ENCODE measurements around the gene LRRC3. TPM values are rescaled to one million over a fixed set of nuclear protein-coding genes. Genes with fewer than 3 reads are reported as not detected.

The LRRC3 gene
- total RNA-seq, 1 donor from 2014 or later = 2.1 TPM

- intact Hi-C loops (cut with micrococcal nuclease) = no loop called here
- no peak for DNase-seq
- ATAC-seq = no peak
Observed at GRCh38 chr21:44436111-44436611, 19.1 kb upstream of the LRRC3 start.

GRCh38 chr21:44436958-44437357 is 18.4 kb upstream of the LRRC3 start:
- DNase-seq (no peak), ATAC-seq (no peak)
- intact Hi-C loops (cut with micrococcal nuclease) = no loop called here

- no peak for ATAC-seq
- intact Hi-C loops (cut with micrococcal nuclease) = no loop called here
- DNase-seq = no peak
Observed at GRCh38 chr21:44437371-44437695, 18.0 kb upstream of the LRRC3 start.

GRCh38 chr21:44437696-44438431 is 17.4 kb upstream of the LRRC3 start:
- intact Hi-C loops (cut with micrococcal nuclease) = no loop called here
- DNase-seq (peak; percentile 15), ATAC-seq (peak; percentile 14)

- ATAC-seq (peak; percentile 95), DNase-seq (peak; percentile 89)
- intact Hi-C loops (cut with micrococcal nuclease) = no loop called here
Observed at GRCh38 chr21:44438531-44439210, 16.6 kb upstream of the LRRC3 start.

- ATAC-seq (peak; percentile 7), DNase-seq (no peak)
- intact Hi-C loops (cut with micrococcal nuclease) = no loop called here
Observed at GRCh38 chr21:44439211-44439600, 16.1 kb upstream of the LRRC3 start.

GRCh38 chr21:44440241-44441040 is 14.9 kb upstream of the LRRC3 start:
- no peak for ATAC-seq
- DNase-seq = peak; percentile 19
- intact Hi-C loops (cut with micrococcal nuclease) = no loop called here

- intact Hi-C loops (cut with micrococcal nuclease) = no loop called here
- DNase-seq = no peak
Observed at GRCh38 chr21:44441041-44441400, 14.3 kb upstream of the LRRC3 start.

GRCh38 chr21:44441581-44442265 is 13.6 kb upstream of the LRRC3 start:
- intact Hi-C loops (cut with micrococcal nuclease) = no loop called here
- ATAC-seq (no peak), DNase-seq (peak; percentile 20)

More at GRCh38 chr21:44441041-44441400, 14.3 kb upstream of the LRRC3 start:
- ATAC-seq = no peak

- no peak for ATAC-seq
- DNase-seq = peak; percentile 14
- intact Hi-C loops (cut with micrococcal nuclease) = no loop called here
Observed at GRCh38 chr21:44442266-44443125, 12.8 kb upstream of the LRRC3 start.

- ATAC-seq (no peak), DNase-seq (no peak)
- intact Hi-C loops (cut with micrococcal nuclease) = no loop called here
Observed at GRCh38 chr21:44443291-44443890, 11.9 kb upstream of the LRRC3 start.

- DNase-seq (no peak), ATAC-seq (no peak)
- intact Hi-C loops (cut with micrococcal nuclease) = no loop called here
Observed at GRCh38 chr21:44443891-44444285, 11.4 kb upstream of the LRRC3 start.

GRCh38 chr21:44444286-44444931 is 10.9 kb upstream of the LRRC3 start:
- intact Hi-C loops (cut with micrococcal nuclease) = no loop called here
- DNase-seq = no peak
- no peak for ATAC-seq

- DNase-seq (no peak), ATAC-seq (no peak)
- intact Hi-C loops (cut with micrococcal nuclease) = no loop called here
Observed at GRCh38 chr21:44445145-44445812, 10.0 kb upstream of the LRRC3 start.

- DNase-seq (peak; percentile 16), ATAC-seq (no peak)
- intact Hi-C loops (cut with micrococcal nuclease) = no loop called here
Observed at GRCh38 chr21:44448651-44449131, 6.6 kb upstream of the LRRC3 start.

GRCh38 chr21:44449473-44450363 is 5.6 kb upstream of the LRRC3 start:
- DNase-seq = no peak
- intact Hi-C loops (cut with micrococcal nuclease) = no loop called here
- no peak for ATAC-seq

All from left ventricle myocardium superior (tissue), 1 donor.